ENCODE measurements around the gene NDUFA8.

NDUFA8 gene

DNA sequence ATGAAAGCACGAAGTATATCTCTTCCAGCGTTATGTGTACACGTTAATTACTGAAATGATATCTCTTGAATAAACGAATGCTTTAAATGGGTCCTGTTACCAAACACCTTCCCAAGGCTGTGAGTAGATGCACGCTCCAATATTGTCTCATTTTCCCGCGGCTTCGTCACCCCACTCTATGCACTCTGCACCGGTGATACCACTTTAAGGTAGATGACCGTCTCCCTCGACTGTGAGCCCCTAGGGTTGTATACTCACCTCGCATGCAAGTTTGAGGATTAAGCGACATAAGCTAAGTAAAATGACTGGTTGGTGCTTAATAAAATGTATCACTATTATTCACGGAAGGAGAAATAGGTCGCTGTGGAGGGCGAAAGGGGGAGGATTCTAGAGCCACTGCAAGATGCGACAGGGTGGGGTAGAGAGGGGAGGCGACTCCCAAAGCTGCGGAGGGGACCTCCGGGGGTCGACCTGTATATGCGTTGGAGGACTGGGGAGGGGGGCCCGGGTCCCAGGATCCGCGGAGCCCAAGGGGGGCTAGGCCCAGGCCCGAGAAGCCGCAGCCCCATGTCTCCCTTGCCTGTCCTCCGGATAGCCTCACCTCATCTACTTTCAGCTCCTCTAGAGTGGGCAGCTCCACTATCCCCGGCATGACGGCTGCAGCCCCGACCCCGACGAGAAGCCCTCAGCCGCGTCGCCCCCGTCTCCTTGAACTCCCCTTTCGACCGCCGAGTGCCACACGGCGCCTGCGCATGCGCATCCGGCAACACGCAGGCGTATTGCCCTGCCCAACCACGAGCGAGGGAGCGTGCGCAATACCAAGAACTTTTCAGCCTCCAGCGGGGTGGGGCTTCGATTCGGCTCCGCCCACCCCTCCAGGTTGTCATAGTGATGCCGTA, at the start of gene NDUFA8, which contains the start of gene MORN5:
TSS of gene NDUFA8 (minus strand) at position 754 of the 899 bp plus-strand sequence. CDS start at position 652, 102 bp downstream.
TSS of gene MORN5 (plus strand) at position 883 of the 899 bp plus-strand sequence. CDS start 65 bp downstream, outside the sequence.
- peak; percentile 92 for DNase-seq

- DNase-seq = no peak
Measured at GRCh38 chr9:122207096-122207495, 47.5 kb upstream of the NDUFA8 start.

DNA sequence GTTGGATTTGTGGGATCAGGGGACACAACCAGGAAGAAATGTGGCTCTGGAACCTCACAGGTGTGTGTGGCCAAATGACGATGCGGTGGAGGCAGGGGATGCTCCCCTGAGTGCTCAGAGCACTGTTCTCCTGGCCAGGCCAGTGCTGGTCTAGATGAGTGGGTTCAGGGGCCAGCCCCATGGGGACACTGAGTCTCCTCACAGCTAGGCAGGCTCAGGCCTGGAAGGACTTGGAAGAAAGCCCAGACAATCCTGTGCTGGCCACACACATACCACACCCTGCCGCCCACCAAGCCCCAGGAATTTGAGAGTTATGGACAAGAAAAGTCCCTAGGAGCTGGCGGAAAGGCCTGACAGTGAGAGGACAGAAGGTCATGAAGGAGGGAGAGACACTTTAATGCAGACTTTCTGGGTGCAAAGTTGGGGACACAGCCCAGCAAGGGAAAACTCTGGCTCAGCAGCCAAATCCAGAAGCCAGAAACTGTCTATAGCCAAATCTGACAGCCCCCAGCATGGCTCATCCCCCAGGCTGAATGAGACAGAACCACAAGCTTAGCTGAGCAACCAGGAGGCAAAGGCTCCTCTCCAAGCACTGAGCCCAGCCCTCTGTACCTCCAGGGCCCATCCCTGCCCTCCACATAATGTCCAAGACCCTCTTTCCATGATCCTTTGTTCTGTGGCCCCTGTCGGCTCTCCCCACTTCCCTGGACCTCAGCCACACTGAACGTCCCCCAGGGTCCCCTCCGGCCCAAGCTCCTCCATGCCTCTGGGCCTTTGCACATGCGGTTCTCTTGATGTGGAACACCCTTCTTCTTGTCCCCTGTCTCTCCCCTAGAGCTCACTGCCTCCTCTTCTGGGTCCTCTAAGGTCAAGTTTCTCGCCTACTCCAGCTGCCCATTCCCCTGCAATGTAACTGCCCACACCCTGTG, 46.8 kb upstream of the NDUFA8 start:
- DNase-seq = no peak

DNA sequence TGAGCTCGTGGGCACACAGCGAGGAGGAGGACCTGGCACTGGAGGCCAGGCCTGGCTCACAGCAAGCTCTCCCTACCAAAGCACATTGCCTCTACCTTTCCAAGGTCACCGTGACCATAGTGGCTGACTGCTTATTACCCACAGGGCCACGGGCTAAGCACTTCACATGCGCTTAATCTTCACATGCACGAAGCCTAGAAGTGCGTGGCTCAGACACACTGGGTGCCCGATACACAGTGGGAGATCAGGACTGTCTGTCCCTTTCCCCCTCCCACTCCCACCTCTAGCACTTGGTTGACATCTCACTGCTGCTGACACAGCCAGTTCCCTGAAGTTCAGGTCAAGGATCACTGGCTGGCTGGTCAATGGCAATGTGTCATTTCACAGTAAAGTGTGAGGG, 45.6 kb upstream of the NDUFA8 start:
- no peak for DNase-seq

DNA sequence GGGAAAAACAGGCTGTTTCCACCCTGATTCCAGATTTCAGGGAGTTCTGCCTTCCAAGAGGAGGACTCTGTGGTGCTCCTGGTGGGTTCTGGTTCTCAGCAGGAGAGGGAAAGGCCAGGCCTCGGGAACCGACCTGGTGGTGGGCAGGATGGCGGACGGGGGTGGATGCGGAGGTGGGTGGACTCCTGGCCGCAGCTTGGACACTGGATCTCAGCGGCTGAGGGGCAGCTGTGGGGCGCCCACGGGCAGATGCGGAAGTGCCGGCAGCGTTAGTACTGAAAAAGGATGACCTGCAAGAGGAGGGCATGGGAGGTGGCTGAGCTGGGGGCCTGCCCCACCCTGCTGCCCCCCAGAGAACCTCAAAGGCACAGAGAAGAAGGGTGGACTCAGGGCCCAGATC, 44.9 kb upstream of the NDUFA8 start:
- DNase-seq = no peak

GRCh38 chr9:122204055-122204454, 44.5 kb upstream of the NDUFA8 start:
- no peak for DNase-seq

- DNase-seq = no peak
Measured at GRCh38 chr9:122202111-122202510, 42.5 kb upstream of the NDUFA8 start.

DNA sequence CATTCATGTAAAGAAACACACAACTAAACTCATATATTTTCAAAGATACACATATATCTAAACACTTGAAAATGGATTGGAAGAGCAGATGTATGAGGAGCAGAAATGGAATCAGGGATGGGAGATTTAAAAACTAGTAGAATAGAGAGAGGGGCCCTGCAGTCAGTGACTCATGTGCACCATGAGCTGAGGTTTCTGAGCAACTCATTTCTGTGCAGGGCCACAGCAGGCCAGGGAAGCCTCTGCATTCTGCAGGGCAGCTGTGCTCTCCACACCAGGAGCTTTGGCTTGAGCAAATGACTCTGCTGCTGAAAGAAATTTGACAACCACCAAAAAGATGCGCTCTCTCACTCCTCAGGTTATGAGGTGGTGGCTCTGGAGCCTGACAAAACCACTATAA, 42.1 kb upstream of the NDUFA8 start:
- DNase-seq = no peak

DNA sequence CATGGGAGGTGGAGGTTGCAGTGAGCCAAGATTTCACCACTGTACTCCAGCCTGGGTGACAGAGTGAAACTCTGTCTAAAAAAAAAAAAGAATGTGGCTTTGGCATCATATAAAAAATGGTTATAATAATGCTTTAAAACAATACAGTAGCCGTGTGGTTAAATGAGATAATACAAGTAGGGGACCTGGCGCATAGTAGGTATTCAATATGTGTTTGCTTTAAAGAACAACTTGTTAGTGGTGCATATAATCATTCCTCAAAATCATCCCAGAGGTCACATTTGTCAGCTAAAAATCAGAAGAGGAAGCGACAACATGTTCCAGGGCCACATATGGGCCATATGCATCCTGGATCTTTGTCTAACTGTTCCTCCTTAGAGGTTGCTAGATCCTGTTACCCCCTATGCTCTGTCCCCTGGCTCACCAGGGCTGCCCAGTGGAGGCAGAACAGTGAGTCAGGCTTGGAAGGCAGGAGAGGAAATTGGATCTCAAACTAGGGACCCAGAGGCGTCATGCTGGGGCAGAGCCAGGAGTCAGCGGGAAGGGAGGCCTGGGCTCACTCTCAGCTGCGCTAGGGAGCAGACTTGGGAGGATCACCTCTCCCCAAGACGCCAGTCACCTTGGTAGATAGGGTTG, 41.5 kb upstream of the NDUFA8 start:
- no peak for DNase-seq

DNA sequence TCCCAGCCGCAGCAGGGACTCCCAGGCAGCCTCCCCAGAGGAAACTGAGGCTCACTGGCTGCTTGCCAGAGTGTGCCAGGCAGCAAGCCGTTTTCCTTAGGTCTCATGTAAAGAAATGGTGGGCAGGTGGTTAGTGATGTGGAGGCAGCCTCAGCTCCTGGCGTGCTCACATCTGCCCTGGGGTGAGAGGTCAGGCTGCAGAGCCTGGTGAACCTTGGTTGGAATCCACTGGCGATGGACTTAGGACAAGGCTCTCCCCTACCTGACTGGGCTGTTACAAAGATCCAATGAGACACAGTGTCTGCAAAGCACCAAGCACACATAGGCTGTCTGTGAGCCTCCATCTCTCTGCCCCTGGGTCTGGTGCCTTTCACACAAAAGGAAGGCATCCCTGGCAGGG, 38.3 kb upstream of the NDUFA8 start:
- no peak for DNase-seq

DNA sequence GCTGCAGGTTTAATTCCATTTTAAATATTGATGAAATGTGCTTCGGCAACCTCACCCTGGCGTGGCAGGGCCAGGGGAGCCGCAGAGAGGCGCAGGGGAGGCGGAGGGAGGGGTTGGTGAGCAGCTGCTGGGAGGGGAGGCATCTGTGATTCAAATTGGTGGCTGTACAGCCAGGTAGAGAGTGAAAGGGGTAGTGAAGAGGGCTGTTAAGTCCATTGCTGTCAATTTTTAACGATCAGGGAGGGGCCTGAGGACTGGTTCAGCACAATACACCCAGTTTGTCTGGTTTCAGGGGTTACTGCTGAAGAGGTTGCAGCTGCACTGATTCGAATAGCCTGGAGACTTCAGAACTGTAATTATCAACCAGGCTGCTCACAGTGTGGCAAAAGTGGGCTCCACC, 37.8 kb upstream of the NDUFA8 start:
- DNase-seq = peak; percentile 94

GRCh38 chr9:122195875-122196274, 36.3 kb upstream of the NDUFA8 start:
- DNase-seq = no peak

GRCh38 chr9:122193651-122194050, 34.1 kb upstream of the NDUFA8 start:
- no peak for DNase-seq

DNA sequence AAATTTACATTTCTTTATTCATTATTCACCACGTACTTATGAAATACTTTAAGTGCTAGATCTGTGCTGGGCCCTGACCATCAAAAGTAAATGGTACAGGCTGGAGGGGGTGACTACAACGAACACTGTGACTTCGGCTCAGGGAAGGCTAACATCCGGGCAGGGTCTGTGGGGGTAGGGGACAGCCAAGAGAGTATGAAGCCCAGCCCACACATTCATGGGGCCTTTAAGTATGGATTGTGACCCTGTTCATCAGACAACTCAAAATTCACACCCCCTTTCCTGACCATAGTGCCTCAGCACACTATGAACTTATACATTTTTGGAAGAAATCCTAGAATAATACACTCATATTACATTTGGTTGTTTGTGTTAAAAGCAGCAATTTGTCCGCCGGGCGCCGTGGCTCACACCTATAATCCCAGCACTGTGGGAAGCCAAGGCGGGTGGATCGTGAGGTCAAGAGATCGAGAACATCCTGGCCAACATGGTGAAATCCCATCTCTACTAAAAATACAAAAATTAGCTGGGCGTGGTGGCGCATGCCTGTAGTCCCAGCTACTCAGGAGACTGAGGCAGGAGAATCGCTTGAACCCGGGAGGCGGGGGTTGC, 33.4 kb upstream of the NDUFA8 start:
- no peak for DNase-seq

DNA sequence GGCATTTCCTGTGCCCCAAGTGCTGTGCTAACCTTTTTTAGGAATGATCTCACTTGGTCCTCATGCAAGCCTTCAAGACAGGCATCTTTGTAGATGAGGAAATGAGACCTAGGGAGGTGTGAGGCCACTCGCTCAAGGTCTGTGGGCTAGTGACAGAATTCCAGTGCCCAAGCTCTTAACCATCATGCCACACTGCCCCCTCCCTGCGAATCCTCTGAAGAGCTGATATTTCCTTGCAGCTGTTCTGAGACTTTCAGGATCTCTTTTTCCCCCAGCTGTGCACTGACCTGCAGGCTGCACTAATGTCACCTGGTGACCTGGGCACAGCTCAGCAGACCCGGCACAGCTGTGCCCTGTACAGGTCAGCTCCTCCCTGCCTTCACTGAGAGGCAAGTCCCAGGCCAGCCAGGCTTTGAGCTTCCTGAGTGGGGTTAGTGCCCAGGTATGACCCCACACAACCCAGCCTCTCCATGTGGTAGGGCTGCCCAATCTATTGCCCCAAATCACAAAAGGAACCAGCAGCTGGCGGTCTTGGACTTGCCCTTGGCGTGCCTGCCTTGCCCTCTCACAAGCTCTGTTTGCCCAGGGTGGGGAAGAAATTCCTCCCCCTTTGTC, 32.8 kb upstream of the NDUFA8 start:
- no peak for DNase-seq

DNA sequence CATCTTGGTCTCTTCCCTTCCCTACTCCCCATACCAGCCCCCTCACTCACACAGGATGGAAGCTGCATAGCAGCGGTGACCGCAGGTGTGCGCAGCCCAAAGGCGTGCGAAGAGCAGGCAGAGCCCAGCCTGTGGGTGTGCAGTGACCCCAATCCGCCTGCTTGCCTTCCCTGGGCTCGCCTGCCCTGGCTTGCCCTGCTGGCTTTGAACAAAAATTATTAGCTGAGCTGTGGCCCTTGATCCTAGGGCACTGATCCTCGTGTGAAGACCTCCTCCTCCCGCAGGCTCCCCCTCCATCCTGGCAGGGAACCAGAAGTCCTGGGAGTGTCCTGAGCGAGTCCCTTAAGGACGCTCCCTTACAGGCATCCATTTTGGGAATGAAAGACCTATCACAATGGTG, 32.0 kb upstream of the NDUFA8 start:
- DNase-seq = no peak

DNA sequence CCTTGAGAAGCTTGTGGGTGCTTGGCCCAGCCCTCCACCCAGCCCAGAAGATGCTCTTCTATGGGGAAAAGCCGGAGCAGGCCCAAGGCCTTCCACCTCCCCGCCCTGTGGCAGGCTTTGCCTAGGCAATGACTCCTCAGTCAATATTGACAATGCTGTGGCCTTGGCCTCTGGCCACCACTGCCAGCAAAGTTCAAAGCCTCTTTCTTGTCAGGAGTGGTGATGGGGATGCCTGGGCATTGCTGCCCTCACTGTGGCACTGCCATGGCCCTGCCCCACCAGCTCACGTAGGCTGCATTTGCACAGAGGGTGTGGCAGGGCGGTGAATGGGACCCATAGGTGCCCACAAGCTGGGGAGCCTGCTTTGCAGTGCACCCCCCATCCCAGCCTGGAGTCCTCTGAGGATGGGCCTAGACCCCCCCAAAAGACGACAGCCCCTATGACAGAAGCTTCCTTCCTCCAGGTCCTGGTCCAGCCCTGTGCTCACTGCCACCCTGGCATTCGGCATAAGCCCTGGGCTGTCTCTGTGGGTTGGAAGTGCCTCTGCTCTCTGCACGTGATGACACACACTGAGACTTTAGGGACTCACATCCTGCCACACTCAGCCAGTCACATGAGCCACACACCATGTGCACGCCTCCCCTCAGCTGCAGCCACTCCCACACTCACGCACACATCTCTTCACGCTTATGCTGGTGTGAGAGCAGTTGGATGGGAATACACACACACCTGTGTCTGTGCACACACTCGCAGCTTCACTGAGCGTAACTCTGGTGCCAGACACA, 31.2 kb upstream of the NDUFA8 start:
- DNase-seq = no peak

DNA sequence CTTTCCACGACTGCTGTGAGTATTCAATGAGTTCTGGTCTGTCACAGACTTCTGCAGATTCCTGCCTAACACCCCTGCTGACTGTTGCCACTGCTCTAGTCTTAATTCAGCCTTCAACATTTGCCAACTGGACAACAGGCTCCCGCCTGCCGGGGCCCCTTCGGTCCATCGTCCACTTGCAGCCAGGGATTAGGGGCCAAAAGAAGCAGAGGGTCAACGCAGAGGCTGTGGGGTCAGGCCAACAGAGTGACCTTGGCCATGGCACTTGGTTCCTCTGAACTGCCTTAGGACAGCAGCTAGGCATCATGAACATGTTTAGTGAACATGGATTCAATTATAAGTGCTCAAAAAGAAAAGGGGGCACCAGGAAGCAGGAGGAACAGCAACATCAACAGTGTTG, 28.8 kb upstream of the NDUFA8 start:
- no peak for DNase-seq

DNA sequence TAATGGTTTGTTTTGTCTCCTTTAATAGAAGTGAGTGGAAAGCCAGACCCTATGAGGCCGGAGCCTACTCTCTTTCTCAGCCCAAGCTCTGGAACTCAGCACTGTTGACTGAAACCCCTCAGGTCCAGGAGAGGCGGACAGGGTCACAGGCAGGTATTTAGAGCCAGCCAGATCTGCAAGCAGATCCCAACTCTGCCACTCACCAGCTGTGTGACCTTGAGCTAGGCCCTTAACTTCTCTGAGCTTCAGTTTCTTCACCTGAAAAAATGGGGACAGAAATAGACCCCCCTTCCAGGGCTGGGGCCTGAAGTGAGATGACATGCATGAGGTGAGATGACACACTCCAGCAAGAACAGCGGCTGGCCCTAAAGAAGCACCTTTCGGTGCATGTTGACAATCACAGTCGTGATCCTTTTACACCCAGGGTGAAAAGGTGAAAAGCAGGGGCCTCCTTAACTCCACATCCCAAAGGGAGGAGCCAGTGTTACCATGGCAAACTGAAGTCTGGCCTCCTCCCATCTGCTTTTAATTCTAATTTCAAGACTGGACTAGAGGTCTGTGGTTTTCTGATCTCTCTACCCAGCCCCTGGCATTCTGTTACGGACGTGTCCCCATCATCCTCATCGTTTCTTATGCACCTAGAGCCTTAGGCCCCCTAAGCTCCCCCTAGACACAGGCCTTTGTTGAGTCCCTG, 27.3 kb upstream of the NDUFA8 start:
- no peak for DNase-seq

DNA sequence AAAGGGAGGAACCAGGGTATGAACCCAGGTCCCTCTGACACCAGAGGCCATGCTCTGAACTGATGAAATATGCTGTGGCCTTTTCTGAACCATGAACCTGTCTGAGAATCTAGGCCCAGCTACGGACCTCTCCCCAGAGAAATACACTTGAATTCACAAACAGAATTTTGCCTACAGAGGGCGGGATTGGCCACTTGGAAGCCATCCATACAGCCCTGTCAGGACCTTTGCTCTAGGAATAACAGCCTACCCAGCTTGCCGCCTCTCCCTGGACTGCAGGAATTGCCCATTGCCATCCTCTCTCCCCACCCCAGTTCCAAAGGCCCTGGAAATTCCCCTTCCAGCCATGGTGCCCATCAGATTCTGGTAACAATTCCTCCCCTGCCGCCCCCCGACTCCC, 26.7 kb upstream of the NDUFA8 start:
- DNase-seq = no peak

DNA sequence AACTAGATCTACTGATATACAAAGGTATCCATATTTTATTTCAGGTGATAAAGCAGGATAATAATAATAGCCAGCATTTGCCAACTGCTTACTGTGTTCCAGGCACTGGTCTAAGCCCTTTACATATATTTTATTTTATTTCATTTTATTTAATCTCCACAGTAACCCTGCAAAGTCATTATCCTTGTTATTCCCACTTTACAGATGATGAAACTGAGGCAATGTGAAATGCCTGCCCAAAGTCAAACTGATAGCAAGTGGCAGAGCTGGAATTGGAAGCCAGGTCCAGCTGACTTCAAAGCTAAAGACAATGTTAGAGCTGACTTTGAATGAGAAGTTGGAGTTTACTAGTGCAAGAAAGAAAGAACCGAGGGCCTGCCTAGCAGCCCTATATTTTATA, 25.0 kb upstream of the NDUFA8 start:
- no peak for DNase-seq

Data from NCI-H1105 (cell line).